GM18873 (cell line): ENCODE results near the gene PAQR5.
"Not testable (repeated sequence)": the region's sequence is repeated elsewhere in the genome, so short reads cannot be mapped to it uniquely, and the experiment has no call there.

ENCODE experiments used
- ATAC-seq: cut with Tn5 transposase; IDR thresholded peaks from one replicate; pipeline ENCODE4 v1.9.1; 2021; ENCODE audit warnings: mild to moderate bottlenecking, moderate library complexity, moderate number of reproducible peaks; ENCODE audit not compliant: unreplicated experiment, low FRiP score

PAQR5 gene

GRCh38 chr15:69344238-69344637, 45.5 kb downstream of the PAQR5 start:
- ATAC-seq: no peak

- no peak for ATAC-seq
These were observed 47.4 kb downstream of the PAQR5 start for GRCh38 chr15:69346112-69346511.

GRCh38 chr15:69351333-69351732, 52.6 kb downstream of the PAQR5 start:
- ATAC-seq: no peak

GRCh38 chr15:69351884-69352283, 53.2 kb downstream of the PAQR5 start:
- no peak for ATAC-seq

- no peak for ATAC-seq
These were observed 59.4 kb downstream of the PAQR5 start for GRCh38 chr15:69357773-69358771.

- no peak for ATAC-seq
These were observed 60.1 kb downstream of the PAQR5 start for GRCh38 chr15:69358850-69359249.

GRCh38 chr15:69359722-69360121, 61.0 kb downstream of the PAQR5 start:
- ATAC-seq: no peak

- ATAC-seq: no peak
These were observed 61.9 kb downstream of the PAQR5 start for GRCh38 chr15:69360642-69361041.

- no peak for ATAC-seq
These were observed 68.5 kb downstream of the PAQR5 start for GRCh38 chr15:69367236-69367635.

GRCh38 chr15:69369631-69370030, 70.9 kb downstream of the PAQR5 start:
- no peak for ATAC-seq

GRCh38 chr15:69373406-69373805, 74.7 kb downstream of the PAQR5 start:
- no peak for ATAC-seq

- ATAC-seq: no peak
These were observed 76.6 kb downstream of the PAQR5 start for GRCh38 chr15:69375151-69375790.

GRCh38 chr15:69377216-69377970, 78.7 kb downstream of the PAQR5 start:
- no peak for ATAC-seq

- no peak for ATAC-seq
These were observed 81.5 kb downstream of the PAQR5 start for GRCh38 chr15:69380100-69380725.

GRCh38 chr15:69380726-69381105, 82.0 kb downstream of the PAQR5 start:
- no peak for ATAC-seq

- ATAC-seq: not testable (repeated sequence)
These were observed 83.5 kb downstream of the PAQR5 start for GRCh38 chr15:69382176-69382575.

GRCh38 chr15:69384066-69384465, 85.4 kb downstream of the PAQR5 start:
- not testable (repeated sequence) for ATAC-seq

- no peak for ATAC-seq
These were observed 86.2 kb downstream of the PAQR5 start for GRCh38 chr15:69384626-69385598.

GRCh38 chr15:69385831-69386230, 87.1 kb downstream of the PAQR5 start:
- ATAC-seq: no peak
